HepG2 (cell line): ENCODE data around the gene GLS2. TPM values are rescaled to one million over a fixed set of nuclear protein-coding genes. Genes with fewer than 3 reads are reported as not detected.

Experiments
- ATAD3A ChIP-seq: sonication (generic); formaldehyde crosslinking; IDR thresholded peaks from 2 replicates; pipeline ENCODE4 v1.4.0; 2020; ENCODE audit warnings: missing genetic modification reagents
- BRCA1 ChIP-seq: sonication (generic); formaldehyde crosslinking; IDR thresholded peaks from 2 replicates; pipeline ENCODE4 v1.4.0; 2020; ENCODE audit warnings: missing genetic modification reagents
- CBX2 ChIP-seq, 2 experiments: fragments of 200-600 bp in 1 of 2; sonication (generic); formaldehyde crosslinking in 1 of 2; IDR thresholded peaks; 2 replicates each; pipeline versions ENCODE4 v1.7.0 to v1.8.1; 2018 to 2022; ENCODE audit warnings: low read depth in 2 of 2, low read length in 1 of 2, mild to moderate bottlenecking in 1 of 2, missing genetic modification reagents in 1 of 2
- HOXA3 ChIP-seq: sonication (generic); formaldehyde crosslinking; IDR thresholded peaks from 2 replicates; pipeline ENCODE4 v1.5.0; 2020; ENCODE audit warnings: missing genetic modification reagents
- KLF11 ChIP-seq: IDR thresholded peaks from 2 replicates; pipeline ENCODE4 v1.6.1; 2016; ENCODE audit warnings: missing compliant biosample characterization
- RFXANK ChIP-seq: IDR thresholded peaks from 2 replicates; pipeline ENCODE4 v1.6.1; 2016
- RNF219 ChIP-seq: sonication (generic); formaldehyde crosslinking; IDR thresholded peaks from 2 replicates; pipeline ENCODE4 v1.5.0; 2020; ENCODE audit warnings: mild to moderate bottlenecking, missing genetic modification reagents
- U2AF2 ChIP-seq: fragments of 200-400 bp; formaldehyde crosslinking; IDR thresholded peaks from 2 replicates; pipeline ENCODE4 v1.6.1; 2017; ENCODE audit warnings: low read depth, mild to moderate bottlenecking, low read length
- ZBTB40 ChIP-seq, 2 experiments: fragments of 450-650 bp in 1 of 2; sonication (generic) in 1 of 2; formaldehyde crosslinking in 1 of 2; IDR thresholded peaks; 2 replicates each; pipeline versions ENCODE4 v1.6.1 to v1.8.0; 2016 to 2022; ENCODE audit warnings: antibody characterized with exemption in 1 of 2, mild to moderate bottlenecking in 1 of 2, missing genetic modification reagents in 1 of 2
- ZNF256 ChIP-seq: sonication (generic); formaldehyde crosslinking; conservative IDR thresholded peaks from 2 replicates; pipeline ENCODE4 v1.4.0; 2020; ENCODE audit warnings: missing genetic modification reagents
- ZNF510 ChIP-seq: sonication (generic); formaldehyde crosslinking; IDR thresholded peaks from 2 replicates; pipeline ENCODE4 v1.4.0; 2020; ENCODE audit warnings: low read depth, mild to moderate bottlenecking, missing genetic modification reagents
- ZNF703 ChIP-seq: sonication (generic); formaldehyde crosslinking; IDR thresholded peaks from 2 replicates; pipeline ENCODE4 v1.5.1; 2020; ENCODE audit warnings: missing genetic modification reagents, mild to moderate bottlenecking, moderate library complexity, borderline replicate concordance
- polyA plus RNA-seq, 8 experiments: library from polyadenylated mRNA; depleted of rRNA in 3 of 8; stranded (reverse) in 7 of 8; unstranded in 1 of 8; fragments of >200 nt; fragmentation: Illumina TruSeq in 4 of 8; extraction: Trizol in 4 of 8; gene quantifications; 2 replicates each; pipeline versions ENCODE4 v1.2.1 to v1.2.3, GENCODE V29; 2011 to 2016; ENCODE audit warnings: low read depth in 4 of 8, missing spikeins in 1 of 8, mixed read lengths in 1 of 8; ENCODE audit not compliant: insufficient read depth in 1 of 8
- total RNA-seq, 5 experiments: library from RNA; depleted of rRNA; stranded (reverse); fragments of >200 nt; fragmentation: Illumina TruSeq; extraction: Trizol; gene quantifications; 2 replicates each; pipeline ENCODE4 v1.2.3, GENCODE V29; 2016; ENCODE audit warnings: low read depth in 1 of 5
- TF ChIP-seq, protein P1 (sequence below): IDR thresholded peaks from 2 replicates; pipeline ENCODE4 v1.6.1; 2016
- TF ChIP-seq, protein P2 (sequence below): sonication (generic); formaldehyde crosslinking; conservative IDR thresholded peaks from 2 replicates; pipeline ENCODE4 v1.4.0; 2020; ENCODE audit warnings: missing genetic modification reagents

GLS2 gene
- total and polyA plus RNA-seq, 2 of the 13 experiments (the other 11 are each of a cell fraction or from before 2014, with no cell fraction given) = 8.6 to 12.2 TPM

DNA sequence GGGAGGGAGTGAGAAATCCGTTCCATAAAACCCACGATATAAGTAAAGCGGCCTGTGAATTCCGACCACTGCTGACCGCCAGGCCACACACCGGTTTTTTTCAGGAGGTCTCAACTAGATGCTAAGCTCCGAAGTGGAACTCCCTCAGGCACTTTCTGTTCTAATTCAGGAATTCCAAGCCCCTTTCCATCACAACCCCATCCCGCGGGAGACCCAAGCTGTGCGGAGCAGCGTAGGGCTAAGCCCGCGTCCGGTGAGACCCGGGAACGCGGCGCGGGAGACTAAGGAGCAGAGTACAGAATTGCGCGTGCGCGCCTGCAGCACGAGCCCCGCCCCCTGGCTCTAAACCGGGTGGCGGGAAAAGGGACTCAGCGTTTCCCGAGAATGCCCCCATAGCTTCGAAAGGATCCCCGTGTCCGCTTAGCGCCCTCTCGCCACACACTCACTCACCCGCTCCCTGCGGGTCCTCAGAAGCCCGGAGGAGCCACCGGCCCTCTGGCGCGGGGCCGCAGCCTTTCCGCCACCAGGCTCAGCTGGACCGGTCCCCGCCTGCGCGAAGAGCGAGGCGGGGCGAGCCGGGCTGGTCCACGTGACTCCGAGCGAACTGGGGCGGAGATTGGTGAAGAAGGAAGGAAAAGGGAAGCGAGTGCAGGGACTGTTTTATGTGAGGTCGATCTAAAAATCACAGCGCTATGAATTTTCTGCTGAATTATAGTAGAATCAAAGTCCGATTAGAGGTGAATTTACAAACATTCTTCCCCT is 38.9 kb downstream of the GLS2 start, which contains the start of gene TIMELESS (continued):
- TF ChIP-seq RFXANK (no peak), ZNF510 (CRISPR knock-in tag) (peak; percentile 64; the same call in 1 of the 2 replicates), BRCA1 (CRISPR knock-in tag) (peak; percentile 88), RNF219 (CRISPR knock-in tag) (0 out of 2 replicates have a peak, but pooled peaks have one; percentile 15), HOXA3 (CRISPR knock-in tag) (peak; percentile 42; the same call in 1 of the 2 replicates), ATAD3A (CRISPR knock-in tag) (no peak), ZBTB40 (IDR thresholded peaks at IDR 0.05) (no peak), ZBTB40 (CRISPR knock-in tag; IDR thresholded peaks at IDR 0.05) (peak; percentile 69), KLF11 (CRISPR knock-in tag) (no peak), U2AF2 (no peak), ZNF256 (CRISPR knock-in tag) (0 out of 2 replicates have a peak, but pooled peaks have one; percentile 61), CBX2 (IDR thresholded peaks at IDR 0.05; ENCODE audit: low read depth, low read length) (no peak), CBX2 (CRISPR knock-in tag; IDR thresholded peaks at IDR 0.05; ENCODE audit: low read depth) (0 out of 2 replicates have a peak, but pooled peaks have one; percentile 16), ZNF703 (CRISPR knock-in tag) (no peak)
- TF ChIP-seq, protein P1, sequence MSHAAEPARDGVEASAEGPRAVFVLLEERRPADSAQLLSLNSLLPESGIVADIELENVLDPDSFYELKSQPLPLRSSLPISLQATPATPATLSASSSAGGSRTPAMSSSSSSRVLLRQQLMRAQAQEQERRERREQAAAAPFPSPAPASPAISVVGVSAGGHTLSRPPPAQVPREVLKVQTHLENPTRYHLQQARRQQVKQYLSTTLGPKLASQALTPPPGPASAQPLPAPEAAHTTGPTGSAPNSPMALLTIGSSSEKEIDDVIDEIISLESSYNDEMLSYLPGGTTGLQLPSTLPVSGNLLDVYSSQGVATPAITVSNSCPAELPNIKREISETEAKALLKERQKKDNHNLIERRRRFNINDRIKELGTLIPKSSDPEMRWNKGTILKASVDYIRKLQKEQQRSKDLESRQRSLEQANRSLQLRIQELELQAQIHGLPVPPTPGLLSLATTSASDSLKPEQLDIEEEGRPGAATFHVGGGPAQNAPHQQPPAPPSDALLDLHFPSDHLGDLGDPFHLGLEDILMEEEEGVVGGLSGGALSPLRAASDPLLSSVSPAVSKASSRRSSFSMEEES (CRISPR knock-in tag) = peak; percentile 86
- TF ChIP-seq, protein P2, sequence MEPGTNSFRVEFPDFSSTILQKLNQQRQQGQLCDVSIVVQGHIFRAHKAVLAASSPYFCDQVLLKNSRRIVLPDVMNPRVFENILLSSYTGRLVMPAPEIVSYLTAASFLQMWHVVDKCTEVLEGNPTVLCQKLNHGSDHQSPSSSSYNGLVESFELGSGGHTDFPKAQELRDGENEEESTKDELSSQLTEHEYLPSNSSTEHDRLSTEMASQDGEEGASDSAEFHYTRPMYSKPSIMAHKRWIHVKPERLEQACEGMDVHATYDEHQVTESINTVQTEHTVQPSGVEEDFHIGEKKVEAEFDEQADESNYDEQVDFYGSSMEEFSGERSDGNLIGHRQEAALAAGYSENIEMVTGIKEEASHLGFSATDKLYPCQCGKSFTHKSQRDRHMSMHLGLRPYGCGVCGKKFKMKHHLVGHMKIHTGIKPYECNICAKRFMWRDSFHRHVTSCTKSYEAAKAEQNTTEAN = peak; percentile 73
